HEK293 (cell line): ENCODE data around the gene PEX3.

Experiments used
- ZNF121 ChIP-seq: fragments of 450-650 bp; formaldehyde crosslinking; IDR thresholded peaks from 2 replicates; pipeline ENCODE4 v1.5.1; 2016; ENCODE audit warnings: missing biosample characterization, missing genetic modification characterization
- ZNF214 ChIP-seq: fragments of 450-650 bp; formaldehyde crosslinking; IDR thresholded peaks from 2 replicates; pipeline ENCODE4 v1.5.1; 2017; ENCODE audit warnings: missing biosample characterization, mild to moderate bottlenecking, missing genetic modification characterization, borderline replicate concordance
- ZNF24 ChIP-seq: fragments of 450-650 bp; formaldehyde crosslinking; IDR thresholded peaks from 2 replicates; pipeline ENCODE4 v1.5.1; 2016; ENCODE audit warnings: missing biosample characterization, missing genetic modification characterization
- ZNF274 ChIP-seq, 2 experiments: fragments of 200-500 bp in 1 of 2; fragments of 450-650 bp in 1 of 2; sonication (Bioruptor generic) in 1 of 2; formaldehyde crosslinking in 1 of 2; IDR thresholded peaks; 2 replicates each; pipeline versions ENCODE4 v1.5.1 to v1.6.1; 2014 to 2016; ENCODE audit warnings: borderline replicate concordance in 1 of 2, inconsistent platforms in 1 of 2, low read length in 1 of 2, missing biosample characterization in 1 of 2, missing genetic modification characterization in 1 of 2
- TF ChIP-seq, protein P1 (sequence below): fragments of 450-650 bp; formaldehyde crosslinking; IDR thresholded peaks from 2 replicates; pipeline ENCODE4 v1.5.1; 2016; ENCODE audit warnings: missing biosample characterization, missing genetic modification characterization
- TF ChIP-seq, protein P2 (sequence below): fragments of 450-650 bp; formaldehyde crosslinking; IDR thresholded peaks from 2 replicates; pipeline ENCODE4 v1.5.1; 2016; ENCODE audit warnings: missing biosample characterization, missing genetic modification characterization

DNA sequence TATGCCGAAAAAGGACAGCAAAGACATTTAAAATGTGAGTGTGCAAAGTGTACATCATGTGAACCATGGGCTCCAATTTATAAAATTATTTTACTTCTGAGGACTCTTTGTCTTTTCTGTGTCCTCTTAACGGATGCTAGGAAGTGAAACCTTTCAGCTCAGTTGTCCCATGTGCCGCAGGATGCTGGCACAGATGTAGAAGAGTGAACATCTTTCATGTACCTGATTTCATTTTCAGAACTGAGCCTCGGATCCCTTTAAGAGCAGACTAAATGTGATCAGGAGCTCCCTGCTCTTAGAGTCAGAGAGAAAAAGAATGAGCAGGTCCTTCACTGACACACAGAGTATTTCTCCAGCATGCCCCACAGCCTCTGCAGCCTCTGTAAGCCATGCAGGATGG, 88.5 kb downstream of the PEX3 start:
- TF ChIP-seq ZNF24 (tag by site-specific recombination) (no peak), ZNF121 (tag by site-specific recombination) (no peak), ZNF214 (tag by site-specific recombination) (no peak), ZNF274 (IDR thresholded peaks at IDR 0.05; ENCODE audit: low read length) (no peak), ZNF274 (tag by site-specific recombination; IDR thresholded peaks at IDR 0.05; ENCODE audit: borderline replicate concordance) (no peak)
- TF ChIP-seq, protein P1, sequence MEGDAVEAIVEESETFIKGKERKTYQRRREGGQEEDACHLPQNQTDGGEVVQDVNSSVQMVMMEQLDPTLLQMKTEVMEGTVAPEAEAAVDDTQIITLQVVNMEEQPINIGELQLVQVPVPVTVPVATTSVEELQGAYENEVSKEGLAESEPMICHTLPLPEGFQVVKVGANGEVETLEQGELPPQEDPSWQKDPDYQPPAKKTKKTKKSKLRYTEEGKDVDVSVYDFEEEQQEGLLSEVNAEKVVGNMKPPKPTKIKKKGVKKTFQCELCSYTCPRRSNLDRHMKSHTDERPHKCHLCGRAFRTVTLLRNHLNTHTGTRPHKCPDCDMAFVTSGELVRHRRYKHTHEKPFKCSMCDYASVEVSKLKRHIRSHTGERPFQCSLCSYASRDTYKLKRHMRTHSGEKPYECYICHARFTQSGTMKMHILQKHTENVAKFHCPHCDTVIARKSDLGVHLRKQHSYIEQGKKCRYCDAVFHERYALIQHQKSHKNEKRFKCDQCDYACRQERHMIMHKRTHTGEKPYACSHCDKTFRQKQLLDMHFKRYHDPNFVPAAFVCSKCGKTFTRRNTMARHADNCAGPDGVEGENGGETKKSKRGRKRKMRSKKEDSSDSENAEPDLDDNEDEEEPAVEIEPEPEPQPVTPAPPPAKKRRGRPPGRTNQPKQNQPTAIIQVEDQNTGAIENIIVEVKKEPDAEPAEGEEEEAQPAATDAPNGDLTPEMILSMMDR = no peak
- TF ChIP-seq, protein P2, sequence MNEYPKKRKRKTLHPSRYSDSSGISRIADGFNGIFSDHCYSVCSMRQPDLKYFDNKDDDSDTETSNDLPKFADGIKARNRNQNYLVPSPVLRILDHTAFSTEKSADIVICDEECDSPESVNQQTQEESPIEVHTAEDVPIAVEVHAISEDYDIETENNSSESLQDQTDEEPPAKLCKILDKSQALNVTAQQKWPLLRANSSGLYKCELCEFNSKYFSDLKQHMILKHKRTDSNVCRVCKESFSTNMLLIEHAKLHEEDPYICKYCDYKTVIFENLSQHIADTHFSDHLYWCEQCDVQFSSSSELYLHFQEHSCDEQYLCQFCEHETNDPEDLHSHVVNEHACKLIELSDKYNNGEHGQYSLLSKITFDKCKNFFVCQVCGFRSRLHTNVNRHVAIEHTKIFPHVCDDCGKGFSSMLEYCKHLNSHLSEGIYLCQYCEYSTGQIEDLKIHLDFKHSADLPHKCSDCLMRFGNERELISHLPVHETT (tag by site-specific recombination) = no peak
